ENCODE results near the gene PLEKHA7.
A peak's percentile ranks its signal among the peaks of the same experiment; 100 is the strongest.
"Not testable (repeated sequence)": the region's sequence is repeated elsewhere in the genome, so short reads cannot be mapped to it uniquely, and the experiment has no call there.

The PLEKHA7 gene

DNA sequence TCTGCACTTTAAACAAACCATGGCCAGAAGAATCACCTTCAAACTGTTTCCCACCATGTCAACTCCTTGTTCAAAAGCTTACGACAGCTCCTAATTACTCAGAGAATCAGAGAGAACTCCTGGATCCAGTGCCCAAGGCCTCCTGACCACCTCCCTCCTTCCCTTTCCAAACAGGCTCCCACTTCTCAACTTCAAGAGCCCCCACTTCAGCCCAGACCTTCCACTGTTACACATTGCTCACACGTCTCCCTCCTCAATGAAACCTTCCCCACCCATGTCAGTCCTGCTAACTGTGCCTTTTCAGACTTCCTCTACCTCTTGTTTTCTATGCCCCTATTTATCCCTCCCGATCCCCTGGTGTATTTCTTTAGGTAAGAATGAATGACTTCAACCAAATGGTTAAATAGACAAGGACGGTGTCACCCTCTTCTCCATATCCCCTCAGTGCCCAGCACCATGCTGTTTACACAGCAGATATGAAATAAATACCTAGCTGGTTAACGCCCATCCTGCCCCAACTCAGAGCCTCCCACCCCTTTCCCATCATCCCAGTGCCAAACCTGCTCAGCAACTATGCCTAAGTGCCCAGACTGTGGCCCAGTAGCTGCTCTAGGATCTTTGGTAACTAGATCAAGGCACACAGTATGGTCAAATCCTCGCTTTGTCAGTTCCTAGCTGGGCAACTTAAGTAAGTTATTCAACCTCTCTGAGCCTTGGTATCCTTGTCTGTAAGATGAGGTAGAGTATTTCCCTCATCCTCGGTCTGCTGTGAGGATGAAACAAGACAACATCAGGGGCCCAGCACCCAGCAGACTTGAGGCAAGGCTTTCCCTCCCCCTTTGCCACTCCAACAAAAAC is 36.8 kb downstream of the PLEKHA7 start:
- no peak for DNase-seq

DNA sequence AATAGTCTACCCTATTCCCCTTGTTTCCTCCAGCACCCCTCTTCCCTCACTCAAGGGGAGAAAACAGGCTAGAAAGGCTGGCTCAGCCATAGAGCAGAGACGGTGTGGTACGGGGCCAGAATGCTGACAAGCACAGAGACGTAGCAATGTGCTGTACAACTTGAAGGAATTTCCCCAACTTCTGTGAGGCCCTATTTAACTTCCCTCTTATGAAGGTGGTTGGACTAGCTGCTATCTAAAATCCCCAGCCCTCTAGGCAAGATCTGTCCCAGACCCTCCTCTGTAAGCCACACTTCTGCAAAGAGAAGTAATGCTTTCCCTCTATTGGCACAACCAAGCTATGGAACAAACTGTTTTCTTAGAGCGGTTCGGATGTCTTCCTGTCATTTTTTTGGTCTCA is 37.8 kb downstream of the PLEKHA7 start:
- no peak for DNase-seq

DNA sequence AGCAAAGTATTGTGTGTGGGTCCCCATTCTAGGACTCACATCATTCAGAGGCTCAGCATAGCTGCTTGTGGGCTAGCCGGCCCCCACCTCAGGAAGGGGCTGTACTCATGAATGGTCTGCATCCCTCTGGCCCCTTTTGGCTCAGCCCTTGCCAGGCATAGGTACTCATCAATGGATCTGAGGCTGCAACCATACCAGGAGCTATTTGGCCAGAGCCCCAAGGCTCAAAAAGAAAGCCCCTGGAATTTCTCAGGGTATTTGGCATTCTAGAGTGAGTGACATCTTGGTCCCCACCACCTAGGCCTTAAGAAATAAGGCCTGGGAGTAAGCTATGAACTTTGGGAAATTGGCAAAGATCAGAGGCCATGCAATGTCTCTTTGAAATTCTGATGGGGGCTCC is 38.3 kb downstream of the PLEKHA7 start:
- DNase-seq = no peak

DNA sequence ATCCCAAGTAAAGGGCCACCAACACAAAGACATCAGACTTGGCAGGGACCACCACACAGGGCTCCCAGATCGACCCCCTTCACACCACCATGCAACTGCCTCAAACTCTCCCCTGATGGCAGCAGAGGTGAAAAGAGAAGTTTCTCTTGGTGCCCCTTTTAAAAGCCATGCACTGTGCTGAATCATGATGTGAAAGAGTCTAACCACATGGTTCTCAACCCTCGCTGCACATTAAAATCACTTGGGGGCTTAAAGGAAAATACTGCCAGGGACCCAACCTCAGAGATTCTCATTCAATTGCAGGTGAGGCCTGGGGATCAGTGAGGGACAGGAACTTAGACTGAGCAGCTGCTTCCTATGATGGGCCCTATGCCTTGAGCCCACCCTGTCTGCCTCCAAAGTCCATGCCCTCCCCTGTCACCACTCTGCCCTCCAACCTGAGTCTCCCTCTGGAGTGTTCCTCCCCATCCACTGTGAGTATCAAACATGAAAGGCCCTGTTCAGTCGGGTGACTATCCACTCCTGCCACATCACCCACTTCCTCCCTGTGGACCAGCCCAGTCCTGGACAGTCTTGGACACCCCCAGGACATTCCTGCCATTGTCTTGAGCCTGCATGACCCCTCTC is 40.8 kb downstream of the PLEKHA7 start:
- no peak for DNase-seq

DNA sequence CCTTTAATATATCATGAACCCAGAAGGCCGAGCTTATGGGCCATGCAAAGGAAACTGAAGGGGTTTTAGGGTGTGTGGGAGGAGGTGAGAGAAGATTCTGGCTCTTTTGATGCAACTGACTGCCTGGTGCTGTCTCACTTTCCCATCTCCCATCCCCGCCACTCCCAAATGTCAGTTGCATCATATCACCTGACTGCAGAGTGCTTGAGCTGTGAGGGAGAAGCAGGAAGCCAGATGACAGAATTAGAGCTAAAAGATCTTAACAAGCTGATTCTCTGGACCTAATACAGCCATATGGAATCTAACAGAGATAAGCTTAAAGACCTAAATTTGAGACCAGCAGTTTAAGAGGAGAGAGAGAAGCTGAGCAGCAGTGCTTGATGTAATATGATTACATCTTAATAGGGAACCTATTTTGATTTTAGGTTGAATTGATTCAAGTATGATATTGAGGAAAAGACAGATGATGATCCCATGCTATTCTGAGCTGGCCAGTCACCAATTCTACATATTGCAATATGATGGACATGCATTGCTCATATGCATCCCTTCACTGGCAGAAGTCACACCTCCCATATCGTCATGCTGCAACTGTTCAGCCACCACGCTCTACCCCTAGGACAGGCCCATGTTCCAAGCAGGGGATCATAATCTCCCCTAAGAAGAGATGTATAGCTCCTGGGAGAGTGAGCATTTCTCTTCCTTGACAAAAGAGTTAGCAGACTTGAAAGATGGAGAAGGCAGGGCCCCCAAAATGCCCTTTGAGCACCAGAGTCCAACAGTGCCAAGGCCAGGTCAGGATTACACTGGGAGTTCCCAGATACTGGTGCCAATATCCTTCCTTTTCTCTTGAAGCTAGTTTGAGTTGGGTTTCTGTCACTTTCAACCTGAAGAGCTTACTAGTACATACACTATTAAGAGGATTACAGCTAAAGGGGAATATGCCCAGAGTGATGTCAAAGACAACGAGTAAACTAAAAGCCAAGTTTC is 44.9 kb downstream of the PLEKHA7 start:
- DNase-seq = no peak

DNA sequence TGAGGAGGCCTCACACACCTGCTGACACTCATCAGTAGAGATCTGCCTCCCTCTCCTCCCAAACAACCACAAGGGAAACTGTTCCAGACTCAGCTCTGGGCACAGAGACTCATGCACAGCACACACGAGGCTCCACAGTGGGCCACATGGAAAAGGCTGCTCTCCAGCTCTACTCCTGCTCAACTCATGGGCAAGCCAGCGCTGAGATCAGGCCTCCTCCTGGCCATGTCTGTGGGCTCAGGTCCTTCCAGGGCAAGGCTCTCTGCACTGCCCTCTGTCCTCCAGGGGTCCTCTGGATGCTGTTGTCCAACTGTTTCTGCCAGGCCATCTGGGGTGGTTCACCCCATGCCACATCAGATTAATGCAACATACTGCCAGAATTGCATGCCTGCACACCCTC is 46.0 kb downstream of the PLEKHA7 start:
- no peak for DNase-seq

DNA sequence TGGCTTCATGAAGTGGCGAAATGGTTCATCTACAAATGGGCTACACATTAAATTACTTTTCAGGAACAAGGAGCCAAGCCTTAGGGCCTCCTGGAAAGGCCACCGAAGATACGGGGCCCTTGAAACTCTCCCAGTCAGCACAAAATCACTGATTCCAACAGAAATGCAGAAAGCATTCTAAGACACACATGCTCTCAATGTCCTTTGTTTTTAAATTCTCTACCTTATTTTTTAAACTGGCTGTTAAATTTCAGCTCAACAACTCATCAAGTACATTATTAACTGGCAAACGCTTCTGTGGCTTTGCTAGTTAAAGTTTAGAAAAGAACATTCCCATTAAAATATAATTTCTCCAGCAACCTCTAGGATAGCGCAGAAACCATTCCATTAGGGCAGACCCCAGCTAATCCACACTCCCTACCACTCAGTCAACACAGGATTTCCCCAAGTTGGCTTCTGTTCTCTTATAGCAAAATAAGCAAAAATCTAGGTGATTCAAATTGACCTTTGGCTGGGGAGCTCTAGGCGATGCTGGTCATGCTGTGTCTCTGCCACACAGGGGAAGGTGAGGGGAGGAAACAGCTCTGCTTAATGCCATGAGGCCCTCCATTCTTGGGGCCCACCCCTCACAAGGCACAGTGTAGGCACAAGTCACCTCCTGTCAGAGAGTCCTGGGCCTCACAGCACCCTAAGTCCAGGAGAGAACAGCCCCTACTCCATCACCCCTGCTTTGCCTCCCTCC is 47.1 kb downstream of the PLEKHA7 start:
- DNase-seq = no peak

DNA sequence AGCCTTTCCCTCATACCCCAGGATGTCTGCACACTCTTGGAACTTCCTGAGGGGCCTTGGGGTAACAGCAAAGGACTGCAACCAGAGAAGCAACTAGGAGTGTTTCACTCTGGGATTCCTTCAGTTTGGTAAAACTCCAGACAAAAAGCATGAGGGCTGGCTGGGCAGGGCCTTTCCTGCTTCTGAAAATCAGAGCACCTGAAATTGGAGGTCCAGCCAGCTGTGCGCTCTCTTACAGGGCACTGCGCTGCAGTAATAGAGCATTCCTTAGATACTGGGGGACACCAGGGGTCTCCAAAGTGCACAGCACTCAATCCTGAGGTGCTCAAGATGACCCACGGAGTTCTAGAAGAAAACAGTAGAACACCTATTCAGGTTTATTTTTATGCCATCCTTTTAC is 49.7 kb downstream of the PLEKHA7 start:
- no peak for DNase-seq

DNA sequence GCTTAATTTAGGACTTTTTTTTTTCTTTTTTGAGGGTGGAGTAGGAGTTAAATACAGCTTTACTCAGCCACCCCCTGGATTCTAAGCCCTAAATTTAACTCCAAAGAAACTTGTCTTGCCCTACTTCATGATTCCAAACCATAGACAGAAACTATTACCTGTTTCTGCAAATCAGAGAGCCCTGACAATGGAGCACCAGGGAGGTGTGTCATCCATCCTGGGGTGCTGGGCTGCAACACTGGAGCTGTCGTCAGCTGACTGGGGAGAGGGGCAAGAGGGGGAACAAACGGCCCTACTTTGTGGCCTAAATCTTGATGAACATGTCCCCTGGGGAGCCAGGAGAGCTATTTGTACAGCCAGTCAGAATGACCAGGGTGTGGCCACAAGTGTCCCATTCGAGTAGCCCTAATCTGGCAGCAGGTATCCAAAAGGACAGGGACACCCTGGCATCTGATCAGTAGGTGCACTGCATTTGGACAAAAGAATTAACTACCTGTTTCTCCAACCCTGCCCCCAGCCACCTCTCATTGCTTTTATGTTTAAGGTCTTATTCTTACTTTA is 50.8 kb downstream of the PLEKHA7 start:
- no peak for DNase-seq

DNA sequence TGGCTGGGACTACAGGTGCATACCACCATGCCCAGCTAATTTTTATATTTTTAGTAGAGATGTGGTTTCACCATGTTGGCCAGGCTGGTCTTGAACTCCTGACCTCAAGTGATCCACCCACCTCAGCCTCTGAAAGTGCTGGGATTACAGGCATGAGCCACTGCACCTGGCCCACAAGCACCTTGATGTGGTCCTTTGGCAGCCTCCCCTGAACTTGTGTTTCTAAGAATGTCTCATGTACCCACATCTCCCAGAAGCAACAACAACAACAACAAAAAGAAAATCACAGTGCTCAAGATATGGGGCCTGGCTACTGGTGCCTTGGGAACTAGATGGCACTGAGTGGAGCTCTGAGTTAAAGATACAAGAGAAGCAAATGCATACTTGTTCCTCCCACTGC is 51.6 kb downstream of the PLEKHA7 start:
- not testable (repeated sequence) for DNase-seq

DNA sequence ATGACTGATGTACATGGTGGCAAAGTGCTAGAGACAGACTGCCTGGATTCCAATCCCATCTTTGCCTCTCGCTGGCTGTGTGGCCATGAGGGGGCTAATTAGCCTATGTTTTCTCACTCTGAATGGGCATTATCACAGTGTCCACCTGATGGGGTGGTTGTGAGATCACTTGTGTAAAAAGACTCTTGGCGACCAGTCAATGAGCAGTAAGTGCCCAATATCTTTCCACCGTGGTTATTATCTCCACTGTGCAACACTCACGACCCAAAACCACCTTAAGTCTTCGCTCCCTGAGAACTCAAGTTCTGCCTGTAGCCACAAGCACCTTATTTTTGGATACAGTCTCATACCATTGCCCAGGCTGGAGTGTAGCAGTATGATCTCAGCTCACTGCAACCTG is 52.1 kb downstream of the PLEKHA7 start:
- no peak for DNase-seq

DNA sequence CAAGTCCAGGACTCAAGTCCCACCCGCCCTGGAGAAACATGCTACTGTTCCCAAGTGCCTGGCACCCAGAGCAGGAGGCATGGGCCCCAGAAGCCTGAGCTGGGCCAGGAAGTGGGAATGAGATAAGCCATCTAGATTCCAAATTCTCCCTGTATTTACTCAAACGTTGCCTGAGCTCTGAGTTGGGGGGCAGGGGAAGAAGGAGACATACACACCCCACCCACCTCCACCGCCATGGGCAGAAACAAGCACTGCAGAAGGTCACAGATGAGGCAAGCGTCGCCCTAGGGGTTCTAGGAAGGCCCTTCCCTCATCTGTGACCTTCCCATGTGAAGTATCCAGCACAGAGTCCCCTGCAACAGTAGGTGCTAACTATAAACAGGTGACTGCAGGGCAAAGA is 54.0 kb downstream of the PLEKHA7 start:
- no peak for DNase-seq

DNA sequence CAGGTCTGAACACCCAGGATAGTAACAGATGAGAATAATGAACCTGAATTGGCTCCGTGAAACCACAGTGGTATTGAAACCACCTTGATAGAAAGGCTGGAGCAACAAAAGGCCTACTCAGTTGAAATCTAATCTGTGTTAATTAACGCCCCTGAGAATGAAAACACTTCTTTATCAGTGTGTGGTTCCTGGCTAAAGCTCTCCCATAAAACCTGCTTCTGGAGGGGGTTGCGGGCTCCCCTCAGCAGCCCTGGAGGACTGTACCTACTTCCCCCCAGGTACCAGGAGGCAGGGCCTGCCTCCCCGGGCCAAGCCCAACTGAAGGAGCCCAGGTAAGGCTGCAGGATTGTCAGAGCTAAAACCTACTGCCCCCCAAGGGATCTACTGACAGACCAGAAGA is 54.6 kb downstream of the PLEKHA7 start:
- no peak for DNase-seq

DNA sequence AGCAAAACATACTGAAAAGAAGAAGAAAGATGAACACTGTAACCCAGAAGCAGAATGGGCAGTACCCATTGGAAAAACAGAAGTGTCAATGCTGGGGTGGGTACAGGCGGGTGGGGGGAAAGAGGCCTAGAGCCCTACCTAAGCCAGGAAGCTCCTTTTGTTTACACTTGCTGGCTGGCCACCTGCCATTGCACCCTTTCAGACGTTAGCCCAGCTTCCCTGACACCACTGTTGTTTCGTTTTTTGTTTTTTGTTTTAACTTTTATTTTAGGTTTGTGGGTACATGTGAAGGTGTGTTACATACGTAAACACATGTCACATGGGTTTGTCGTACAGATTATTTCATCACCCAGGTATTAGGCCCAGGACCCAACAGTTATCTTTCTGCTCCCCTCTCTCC is 55.4 kb downstream of the PLEKHA7 start:
- DNase-seq = no peak

DNA sequence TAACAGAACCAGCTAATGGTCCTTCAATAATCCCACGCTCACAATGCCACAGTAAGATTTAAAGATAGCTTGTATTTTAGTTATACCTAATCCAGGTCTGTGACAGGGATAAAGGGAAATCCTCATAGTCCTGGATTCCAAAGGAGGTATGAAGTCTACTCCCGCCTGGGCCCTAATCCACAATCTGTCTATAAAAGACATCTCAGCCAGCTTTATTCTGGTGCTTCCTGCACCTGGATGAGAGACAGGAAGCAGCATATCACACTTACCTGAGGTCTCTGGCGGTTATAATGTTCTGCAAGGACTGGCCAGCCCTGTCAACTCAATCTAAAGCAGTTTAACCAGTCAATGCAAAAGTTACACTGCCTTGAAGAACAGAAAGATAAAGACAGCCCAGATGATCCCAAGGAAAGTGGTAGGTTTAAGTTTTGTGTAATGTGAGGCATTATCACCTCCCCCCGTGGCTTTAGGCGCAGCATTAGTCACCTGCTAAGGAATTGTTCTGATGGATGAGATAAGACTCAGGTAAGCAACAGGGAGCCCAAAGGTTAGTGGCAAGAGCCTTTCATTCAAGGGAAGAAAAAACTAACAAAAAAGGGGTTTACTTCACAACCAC is 57.6 kb downstream of the PLEKHA7 start:
- no peak for DNase-seq

DNA sequence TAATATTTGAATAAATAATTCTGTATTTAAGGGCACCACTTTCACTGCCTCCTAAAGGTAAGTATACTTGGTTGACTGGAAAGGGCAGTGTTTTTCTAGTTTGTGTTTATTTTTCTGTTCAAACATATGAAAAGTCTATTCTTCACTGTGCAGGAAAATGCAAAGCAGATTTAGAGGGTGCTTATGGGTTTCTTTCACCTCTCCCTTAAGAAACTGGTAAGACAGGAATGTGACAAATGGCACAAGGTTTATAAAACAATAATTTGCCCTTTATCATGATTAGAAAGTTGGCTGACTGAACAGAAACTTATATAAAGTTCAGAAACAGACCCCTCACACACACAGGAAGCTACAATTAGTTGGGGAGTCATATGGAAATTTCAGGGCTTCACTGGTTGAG is 60.6 kb downstream of the PLEKHA7 start:
- no peak for DNase-seq

DNA sequence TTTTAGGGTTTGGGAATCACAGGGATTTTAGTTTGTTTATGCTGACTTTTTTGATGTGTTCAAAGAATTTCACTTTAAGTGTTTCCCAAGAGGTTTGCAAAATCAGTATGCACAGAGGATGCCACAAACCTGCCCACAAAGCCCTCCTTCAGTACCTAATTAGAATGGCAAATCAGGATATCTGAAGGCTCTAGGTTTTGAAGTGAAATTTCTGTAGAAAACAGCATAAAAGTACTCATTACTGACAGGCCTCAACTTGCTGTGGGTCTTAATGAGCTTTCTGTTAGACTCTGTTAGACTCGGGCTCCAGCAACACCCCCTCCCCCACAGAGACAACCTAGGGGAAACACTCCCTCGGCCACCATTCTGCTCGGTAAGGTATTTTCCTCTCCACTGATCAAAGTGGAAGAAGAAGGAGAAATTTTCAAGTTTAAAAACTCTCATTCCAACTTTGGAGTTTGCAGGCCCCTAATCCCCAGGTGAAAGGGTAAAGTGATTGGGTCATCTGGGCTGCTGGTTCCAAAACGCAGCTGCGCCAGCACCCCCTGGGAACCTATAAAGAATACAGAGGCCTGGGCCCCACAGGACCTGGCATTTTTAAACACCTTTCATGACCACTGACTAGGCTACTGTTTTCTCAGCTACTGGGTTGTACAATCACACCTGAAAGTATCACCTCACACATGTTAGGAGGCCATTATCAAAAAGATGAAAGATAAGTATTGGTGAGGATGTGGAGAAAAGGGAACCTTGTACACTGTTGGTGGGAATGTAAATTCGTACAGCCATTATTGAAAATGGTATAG is 67.5 kb downstream of the PLEKHA7 start:
- DNase-seq = no peak

DNA sequence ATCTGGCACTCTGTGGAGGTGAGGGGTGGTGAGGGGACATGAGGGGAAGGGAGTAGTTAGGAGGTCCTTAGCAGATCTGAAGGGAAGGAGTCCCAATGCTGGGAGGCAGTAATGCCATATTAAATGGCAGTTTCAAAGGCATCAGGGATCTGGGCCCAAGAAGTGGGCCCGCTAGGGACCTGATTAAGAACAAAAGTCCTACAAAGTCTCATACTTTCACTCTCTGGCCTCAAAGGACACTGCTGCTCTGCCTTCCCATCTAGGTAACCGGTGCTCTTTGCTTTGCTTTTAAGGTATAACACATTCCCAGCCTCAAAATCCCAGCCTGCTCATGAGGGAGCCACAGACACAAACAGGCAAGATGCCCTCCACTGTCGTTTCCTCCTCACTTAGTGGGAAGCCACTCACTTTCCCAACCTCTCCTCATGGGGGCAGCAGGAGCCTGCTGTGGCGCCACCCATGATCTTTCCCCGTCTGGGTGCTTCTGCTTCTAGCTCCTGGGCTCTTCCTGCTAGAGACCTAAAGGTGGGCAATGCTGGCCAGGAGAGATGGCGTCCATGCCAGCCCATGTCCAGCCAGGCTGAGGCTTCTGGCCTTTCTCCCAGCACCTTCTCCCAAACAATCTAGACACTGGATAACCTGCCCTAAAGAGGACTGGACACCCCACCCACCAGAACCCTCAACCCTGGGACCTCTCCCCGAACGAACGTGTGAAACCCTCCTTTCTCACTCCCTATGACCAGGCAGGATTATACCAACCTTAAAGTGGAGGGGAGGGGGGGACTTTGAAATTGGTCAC is 68.3 kb downstream of the PLEKHA7 start:
- peak in 1 of 2 experiments; percentile 36 for DNase-seq

DNA sequence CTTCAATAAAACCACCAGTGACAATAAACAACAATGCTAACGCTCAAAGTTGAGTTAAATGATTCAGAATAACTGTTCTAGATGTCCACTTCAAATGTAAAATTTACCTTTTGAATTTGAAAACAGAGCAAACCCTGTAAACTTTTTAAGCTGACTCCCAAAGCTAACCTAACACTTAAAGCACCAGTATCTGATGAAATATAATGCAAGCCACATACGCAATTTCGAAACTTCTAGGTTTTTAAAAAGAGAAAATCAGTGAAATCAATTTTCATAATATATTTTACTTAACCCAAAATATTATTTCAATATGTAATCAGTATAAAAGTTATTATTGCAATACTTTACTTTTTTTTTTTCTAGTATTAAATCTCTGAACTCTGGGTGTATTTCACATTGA is 71.3 kb downstream of the PLEKHA7 start:
- DNase-seq = no peak

DNA sequence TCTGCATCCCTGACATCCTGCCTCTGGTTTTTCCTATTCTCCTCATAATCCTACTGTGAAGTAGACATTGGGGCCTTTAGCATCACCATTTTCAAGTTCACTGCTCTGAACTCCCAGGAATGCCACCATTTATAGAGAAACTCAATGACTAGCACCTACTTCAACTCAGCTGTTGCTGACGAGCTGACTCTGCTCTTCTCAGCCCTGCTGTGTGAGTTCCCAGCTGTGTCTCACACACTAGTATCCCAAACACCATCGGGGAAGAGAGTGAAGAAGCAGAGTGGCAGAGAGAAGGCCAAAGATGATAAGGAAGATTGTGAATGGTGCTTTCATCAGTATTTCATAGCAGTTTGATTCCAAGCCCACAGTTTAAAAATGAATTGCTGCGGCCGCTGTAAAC is 71.9 kb downstream of the PLEKHA7 start:
- no peak for DNase-seq

Data from NCI-H187 (cell line).